A549 (cell line): Measurements from ENCODE around the gene MMP2.

Experiments
- CBX8 ChIP-seq: fragments of 200-600 bp; sonication (generic); IDR thresholded peaks from 2 replicates; pipeline ENCODE4 v1.6.1; 2016
- CTCF ChIP-seq: fragments of >200 bp; sonication (Bioruptor Twin); formaldehyde crosslinking; IDR thresholded peaks from 3 replicates; pipeline ENCODE4 v1.5.1; 2016
- EP300 ChIP-seq, 2 experiments: fragments of >200 bp; sonication (Bioruptor Twin); formaldehyde crosslinking; IDR thresholded peaks; 2 replicates in 1 of 2; 3 replicates in 1 of 2; pipeline ENCODE4 v1.6.1; 2016 to 2017
- ESRRA ChIP-seq: fragments of 150-350 bp; IDR thresholded peaks from 2 replicates; pipeline ENCODE4 v1.6.1; 2014; ENCODE audit warnings: mild to moderate bottlenecking, low read length, borderline replicate concordance
- HDAC2 ChIP-seq: fragments of 200-600 bp; sonication (generic); IDR thresholded peaks from 2 replicates; pipeline ENCODE4 v1.6.1; 2016
- MAFK ChIP-seq: fragments of 450-650 bp; IDR thresholded peaks from 2 replicates; pipeline ENCODE4 v1.6.1; 2014; ENCODE audit not compliant: partially characterized antibody
- MYC ChIP-seq: IDR thresholded peaks from 2 replicates; pipeline ENCODE4 v1.6.1; 2012; ENCODE audit warnings: mild to moderate bottlenecking, inconsistent platforms, low read length, improper control_type of control experiment, borderline replicate concordance
- POLR2A ChIP-seq: IDR thresholded peaks from 2 replicates; pipeline ENCODE4 v1.6.1; 2012; ENCODE audit warnings: mild to moderate bottlenecking, low read length
- RAD21 ChIP-seq, 2 experiments: fragments of >200 bp in 1 of 2; sonication (Bioruptor Twin) in 1 of 2; formaldehyde crosslinking in 1 of 2; IDR thresholded peaks in 1 of 2; conservative IDR thresholded peaks in 1 of 2; 2 replicates in 1 of 2; 3 replicates in 1 of 2; pipeline ENCODE4 v1.6.1; 2012 to 2018; ENCODE audit warnings: inconsistent platforms in 1 of 2
- REST ChIP-seq: fragments of 200-600 bp; sonication (generic); IDR thresholded peaks from 2 replicates; pipeline ENCODE4 v1.6.1; 2016; ENCODE audit warnings: antibody characterized with exemption, mild to moderate bottlenecking, moderate library complexity
- RFX5 ChIP-seq: fragments of 450-650 bp; IDR thresholded peaks from 2 replicates; pipeline ENCODE4 v1.7.1; 2014; ENCODE audit warnings: antibody characterized with exemption, mild to moderate bottlenecking, moderate library complexity
- USF2 ChIP-seq: fragments of 450-650 bp; IDR thresholded peaks from 2 replicates; pipeline ENCODE4 v1.6.1; 2014; ENCODE audit warnings: antibody characterized with exemption

- TF ChIP-seq CTCF (no peak), POLR2A (no peak), RFX5 (no peak), RAD21 (conservative IDR thresholded peaks at IDR 0.05 in 1 of 2, IDR thresholded peaks at IDR 0.05 in 1 of 2) (no peak), EP300 (IDR thresholded peaks at IDR 0.05) (no peak), MYC (no peak), USF2 (no peak), ESRRA (no peak), CBX8 (no peak), HDAC2 (no peak), MAFK (no peak), REST (no peak)
These were observed 47.4 kb downstream of the MMP2 start for GRCh38 chr16:55526441-55526840.
